ENCODE results near the gene AKAP12.
"Not testable (repeated sequence)": the region's sequence is repeated elsewhere in the genome, so short reads cannot be mapped to it uniquely, and the experiment has no call there.

The AKAP12 gene

DNA sequence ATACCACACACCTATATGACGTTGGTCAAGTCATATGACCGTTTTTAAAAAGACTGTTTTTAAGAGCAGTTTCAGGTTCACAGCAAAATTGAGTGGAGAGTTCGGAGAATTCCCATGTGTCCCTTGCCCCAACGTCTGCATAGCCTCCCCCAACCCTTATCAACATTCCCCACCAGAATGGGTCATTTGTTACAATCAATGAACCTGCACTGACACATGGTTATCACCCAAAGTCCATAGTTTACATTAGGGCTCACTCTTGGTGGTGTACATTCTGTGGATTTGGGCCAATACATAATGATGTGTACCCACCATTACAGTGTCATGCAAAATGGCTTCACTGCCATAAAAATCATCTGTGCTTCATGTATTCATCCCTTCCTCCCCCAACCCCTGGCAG lies 99.6 kb downstream of the AKAP12 start:
- DNase-seq: no peak

DNA sequence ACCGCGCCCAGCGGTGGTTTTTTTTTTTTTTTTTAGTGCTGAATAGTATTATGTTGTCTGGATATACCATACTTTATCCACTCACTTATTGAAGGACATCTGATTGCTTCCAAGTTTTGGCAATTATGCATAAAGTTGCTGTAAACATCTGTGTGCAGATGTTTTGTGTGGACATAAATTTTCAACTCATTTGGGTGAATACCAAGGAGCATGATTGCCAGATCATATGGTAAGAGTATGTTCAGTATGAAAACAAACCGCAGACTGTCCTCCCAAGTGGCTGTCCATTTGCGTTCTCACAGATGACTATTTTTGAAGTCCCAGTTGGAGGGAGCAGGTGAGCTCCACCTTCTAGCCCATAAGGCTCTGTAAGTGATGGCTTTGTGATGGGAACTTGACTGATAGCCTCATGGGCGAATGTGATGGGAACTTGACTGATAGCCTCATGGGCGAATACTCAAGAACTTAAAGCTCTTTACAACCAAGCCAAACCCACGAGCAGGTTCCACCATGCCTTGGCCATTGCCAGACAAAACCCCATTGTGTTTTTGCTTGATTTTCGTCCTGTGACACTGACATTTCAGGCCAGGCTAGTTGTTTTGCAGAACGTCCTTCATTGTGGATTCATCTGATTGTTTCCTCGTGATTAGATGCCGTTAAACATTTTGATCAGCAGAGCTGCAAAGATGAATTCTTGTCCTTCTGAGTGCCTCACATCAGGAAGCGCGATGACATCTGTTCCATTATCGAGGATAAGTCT lies 100.6 kb downstream of the AKAP12 start:
- DNase-seq: no peak

DNA sequence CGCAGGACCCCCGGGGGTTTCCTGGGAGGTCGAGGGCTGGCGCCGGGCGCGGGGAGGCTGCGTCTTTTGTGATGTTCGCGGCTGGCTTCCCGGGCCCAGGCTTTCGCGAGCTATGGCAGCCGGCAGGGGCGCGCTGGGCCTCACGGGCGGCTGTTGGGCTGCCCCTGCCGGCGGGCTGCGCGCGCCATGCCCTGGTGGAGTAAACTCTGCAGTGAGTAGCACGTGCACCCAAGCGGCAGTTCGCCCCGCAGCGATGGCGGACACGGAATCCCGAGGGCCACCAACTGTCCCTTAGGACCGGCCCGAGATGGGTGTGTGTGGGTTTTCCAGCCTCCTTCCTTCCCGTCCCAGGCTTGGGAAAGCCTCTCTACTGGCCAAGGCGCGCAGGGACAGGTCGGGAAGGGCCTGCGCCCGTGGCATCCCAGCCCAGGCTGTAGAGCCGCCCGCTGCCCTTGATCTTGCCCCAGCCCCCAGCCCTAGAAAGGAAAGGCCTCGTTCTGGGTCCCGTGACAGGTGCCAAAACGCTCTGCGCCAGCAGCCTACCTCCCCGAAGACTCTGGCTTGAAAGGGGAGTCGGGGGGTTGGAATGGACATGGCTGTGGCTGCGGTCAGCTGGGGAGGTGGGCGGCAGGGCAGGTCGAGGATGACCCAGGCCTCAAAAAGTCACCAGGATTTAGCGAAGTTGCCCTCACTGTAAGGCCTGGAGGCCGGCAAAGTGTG lies 101.9 kb downstream of the AKAP12 start:
- DNase-seq: no peak

DNA sequence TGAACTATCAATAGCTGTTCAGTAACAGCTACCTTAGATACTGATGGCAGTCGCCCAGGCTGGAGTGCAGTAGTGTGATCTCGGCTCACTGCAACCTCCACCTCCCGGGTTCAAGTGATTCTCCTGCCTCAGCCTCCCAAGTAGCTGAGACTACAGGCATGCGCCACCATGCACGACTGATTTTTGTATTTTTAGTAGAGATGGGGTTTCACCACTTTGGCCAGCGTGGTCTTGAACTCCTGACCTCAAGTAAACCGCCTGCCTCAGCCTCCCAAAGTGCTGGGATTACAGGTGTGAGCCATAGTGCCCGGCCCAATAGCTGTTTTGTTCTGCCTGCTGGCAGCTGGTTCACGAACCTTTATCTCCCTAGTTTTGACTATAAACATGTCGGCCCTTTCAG lies 103.0 kb downstream of the AKAP12 start:
- not testable (repeated sequence) for DNase-seq

DNA sequence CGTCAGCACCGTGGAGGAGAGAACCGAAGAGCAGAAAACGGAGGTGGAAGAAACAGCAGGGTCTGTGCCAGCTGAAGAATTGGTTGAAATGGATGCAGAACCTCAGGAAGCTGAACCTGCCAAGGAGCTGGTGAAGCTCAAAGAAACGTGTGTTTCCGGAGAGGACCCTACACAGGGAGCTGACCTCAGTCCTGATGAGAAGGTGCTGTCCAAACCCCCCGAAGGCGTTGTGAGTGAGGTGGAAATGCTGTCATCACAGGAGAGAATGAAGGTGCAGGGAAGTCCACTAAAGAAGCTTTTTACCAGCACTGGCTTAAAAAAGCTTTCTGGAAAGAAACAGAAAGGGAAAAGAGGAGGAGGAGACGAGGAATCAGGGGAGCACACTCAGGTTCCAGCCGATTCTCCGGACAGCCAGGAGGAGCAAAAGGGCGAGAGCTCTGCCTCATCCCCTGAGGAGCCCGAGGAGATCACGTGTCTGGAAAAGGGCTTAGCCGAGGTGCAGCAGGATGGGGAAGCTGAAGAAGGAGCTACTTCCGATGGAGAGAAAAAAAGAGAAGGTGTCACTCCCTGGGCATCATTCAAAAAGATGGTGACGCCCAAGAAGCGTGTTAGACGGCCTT lies 110.0 kb downstream of the AKAP12 start:
- DNase-seq: no peak

DNA sequence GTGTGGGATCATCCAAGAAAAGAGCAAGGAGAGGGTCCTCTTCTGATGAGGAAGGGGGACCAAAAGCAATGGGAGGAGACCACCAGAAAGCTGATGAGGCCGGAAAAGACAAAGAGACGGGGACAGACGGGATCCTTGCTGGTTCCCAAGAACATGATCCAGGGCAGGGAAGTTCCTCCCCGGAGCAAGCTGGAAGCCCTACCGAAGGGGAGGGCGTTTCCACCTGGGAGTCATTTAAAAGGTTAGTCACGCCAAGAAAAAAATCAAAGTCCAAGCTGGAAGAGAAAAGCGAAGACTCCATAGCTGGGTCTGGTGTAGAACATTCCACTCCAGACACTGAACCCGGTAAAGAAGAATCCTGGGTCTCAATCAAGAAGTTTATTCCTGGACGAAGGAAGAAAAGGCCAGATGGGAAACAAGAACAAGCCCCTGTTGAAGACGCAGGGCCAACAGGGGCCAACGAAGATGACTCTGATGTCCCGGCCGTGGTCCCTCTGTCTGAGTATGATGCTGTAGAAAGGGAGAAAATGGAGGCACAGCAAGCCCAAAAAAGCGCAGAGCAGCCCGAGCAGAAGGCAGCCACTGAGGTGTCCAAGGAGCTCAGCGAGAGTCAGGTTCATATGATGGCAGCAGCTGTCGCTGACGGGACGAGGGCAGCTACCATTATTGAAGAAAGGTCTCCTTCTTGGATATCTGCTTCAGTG lies 110.8 kb downstream of the AKAP12 start:
- DNase-seq: no peak

DNA sequence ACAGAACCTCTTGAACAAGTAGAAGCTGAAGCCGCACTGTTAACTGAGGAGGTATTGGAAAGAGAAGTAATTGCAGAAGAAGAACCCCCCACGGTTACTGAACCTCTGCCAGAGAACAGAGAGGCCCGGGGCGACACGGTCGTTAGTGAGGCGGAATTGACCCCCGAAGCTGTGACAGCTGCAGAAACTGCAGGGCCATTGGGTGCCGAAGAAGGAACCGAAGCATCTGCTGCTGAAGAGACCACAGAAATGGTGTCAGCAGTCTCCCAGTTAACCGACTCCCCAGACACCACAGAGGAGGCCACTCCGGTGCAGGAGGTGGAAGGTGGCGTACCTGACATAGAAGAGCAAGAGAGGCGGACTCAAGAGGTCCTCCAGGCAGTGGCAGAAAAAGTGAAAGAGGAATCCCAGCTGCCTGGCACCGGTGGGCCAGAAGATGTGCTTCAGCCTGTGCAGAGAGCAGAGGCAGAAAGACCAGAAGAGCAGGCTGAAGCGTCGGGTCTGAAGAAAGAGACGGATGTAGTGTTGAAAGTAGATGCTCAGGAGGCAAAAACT lies 111.5 kb downstream of the AKAP12 start:
- no peak for DNase-seq

DNA sequence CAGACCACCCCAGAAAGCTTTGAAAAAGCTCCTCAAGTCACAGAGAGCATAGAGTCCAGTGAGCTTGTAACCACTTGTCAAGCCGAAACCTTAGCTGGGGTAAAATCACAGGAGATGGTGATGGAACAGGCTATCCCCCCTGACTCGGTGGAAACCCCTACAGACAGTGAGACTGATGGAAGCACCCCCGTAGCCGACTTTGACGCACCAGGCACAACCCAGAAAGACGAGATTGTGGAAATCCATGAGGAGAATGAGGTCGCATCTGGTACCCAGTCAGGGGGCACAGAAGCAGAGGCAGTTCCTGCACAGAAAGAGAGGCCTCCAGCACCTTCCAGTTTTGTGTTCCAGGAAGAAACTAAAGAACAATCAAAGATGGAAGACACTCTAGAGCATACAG lies 112.0 kb downstream of the AKAP12 start:
- no peak for DNase-seq

DNA sequence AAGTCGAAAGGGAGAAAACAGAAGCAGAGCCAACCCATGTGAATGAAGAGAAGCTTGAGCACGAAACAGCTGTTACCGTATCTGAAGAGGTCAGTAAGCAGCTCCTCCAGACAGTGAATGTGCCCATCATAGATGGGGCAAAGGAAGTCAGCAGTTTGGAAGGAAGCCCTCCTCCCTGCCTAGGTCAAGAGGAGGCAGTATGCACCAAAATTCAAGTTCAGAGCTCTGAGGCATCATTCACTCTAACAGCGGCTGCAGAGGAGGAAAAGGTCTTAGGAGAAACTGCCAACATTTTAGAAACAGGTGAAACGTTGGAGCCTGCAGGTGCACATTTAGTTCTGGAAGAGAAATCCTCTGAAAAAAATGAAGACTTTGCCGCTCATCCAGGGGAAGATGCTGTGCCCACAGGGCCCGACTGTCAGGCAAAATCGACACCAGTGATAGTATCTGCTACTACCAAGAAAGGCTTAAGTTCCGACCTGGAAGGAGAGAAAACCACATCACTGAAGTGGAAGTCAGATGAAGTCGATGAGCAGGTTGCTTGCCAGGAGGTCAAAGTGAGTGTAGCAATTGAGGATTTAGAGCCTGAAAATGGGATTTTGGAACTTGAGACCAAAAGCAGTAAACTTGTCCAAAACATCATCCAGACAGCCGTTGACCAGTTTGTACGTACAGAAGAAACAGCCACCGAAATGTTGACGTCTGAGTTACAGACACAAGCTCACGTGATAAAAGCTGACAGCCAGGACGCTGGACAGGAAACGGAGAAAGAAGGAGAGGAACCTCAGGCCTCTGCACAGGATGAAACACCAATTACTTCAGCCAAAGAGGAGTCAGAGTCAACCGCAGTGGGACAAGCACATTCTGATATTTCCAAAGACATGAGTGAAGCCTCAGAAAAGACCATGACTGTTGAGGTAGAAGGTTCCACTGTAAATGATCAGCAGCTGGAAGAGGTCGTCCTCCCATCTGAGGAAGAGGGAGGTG lies 112.9 kb downstream of the AKAP12 start:
- no peak for DNase-seq

DNA sequence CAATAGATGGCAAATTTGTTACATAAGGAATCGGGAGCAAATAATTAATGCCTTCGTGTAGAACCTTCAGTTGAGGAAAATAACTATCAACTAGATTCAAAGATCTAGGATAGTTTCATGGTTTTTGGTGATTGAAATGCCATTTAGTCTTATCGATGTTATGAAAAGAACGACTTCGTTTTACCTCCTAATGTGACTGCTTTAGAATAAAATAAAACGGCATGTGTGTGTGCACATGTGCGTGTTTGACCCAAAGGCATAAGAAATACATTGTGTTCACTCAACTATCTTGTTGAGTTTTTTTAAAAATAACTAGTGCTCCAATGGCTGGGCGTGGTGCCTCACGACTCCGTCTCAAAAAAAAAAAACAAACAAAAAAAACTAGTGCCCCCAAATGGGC lies 114.0 kb downstream of the AKAP12 start:
- no peak for DNase-seq

DNA sequence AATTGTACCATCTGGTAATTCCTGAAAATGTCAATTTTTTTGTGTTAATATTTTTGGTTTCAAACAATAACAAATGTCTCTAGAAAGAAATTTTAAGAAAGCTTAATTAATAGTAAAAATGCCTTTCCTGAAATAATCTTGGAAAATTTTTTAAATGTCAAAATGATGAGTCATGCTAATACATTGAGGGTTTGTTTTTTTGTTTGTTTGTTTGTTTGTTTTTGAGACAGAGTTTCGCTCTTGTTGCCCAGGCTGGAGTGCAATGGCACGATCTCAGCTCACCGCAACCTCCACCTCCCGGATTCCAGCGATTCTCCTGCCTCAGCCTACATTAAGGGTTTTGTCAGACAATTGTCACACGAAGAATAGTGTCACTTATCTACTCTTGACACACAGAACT lies 117.2 kb downstream of the AKAP12 start:
- DNase-seq: not testable (repeated sequence)

DNA sequence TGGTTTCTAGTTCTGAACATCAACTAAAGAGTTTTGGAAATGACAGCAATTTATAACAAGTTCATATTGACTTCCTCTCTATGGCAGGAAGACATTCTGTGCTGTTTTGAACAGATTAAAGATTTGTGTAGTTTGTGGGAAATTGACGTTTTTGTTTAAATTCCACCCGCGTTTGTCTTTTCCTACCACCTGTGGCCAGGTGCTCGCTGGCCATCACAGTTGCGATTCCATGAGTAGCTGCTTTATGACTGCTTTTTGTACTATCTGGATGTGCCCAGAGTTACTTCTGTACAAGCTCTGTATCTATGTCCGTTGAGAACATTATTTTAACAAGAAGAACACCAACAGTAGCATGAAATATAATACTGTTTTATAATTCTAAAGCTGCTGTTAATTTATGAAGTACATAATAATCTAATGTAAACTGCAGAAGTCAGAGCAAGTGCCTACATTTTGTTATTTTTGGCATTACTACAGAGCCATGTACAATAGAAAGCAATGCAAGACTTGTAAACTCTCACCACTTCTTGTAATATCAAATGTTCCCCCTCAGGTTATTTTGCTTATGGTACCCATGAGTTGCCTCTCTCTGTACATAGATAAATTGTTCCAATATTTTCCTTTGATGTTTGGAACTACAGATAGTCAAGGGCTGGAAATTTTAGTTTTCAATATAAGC lies 118.1 kb downstream of the AKAP12 start:
- DNase-seq: no peak

DNA sequence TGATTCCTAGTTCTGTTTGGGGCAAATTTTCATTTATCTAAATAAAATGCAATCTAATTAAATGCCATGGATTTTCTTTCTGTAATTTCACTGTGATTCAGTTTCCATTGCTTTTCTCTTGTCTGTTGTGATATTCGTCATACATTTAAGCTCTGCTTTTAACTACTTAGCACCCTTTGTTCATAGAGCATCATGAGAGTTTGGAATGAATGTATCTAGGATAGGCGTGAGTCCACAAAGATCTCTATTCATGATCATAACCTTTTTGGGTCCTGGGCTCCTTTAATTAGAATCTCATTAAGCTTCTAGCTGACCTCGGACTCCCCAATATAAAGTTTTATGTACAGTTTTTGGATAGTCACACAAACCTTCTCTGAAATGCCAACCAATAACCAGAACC lies 118.7 kb downstream of the AKAP12 start:
- no peak for DNase-seq

DNA sequence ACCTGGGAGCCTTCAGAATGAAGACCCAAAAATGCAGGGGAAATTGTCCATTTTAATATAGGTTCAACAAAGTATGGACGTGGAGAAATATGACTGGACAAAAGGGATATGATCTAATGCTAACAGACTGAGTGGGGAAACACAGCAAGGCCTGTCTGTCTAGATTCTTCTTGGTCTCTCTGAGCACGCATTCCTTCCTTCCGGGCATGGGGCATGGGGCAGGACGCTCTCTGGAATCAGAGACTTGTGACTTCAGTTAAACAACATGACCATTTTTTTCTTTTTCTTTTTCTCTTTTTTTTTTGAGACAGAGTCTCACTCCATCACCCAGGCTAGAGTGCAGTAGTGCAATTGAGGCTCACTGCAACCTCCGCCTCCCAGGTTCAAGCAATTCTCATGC lies 119.7 kb downstream of the AKAP12 start:
- no peak for DNase-seq

DNA sequence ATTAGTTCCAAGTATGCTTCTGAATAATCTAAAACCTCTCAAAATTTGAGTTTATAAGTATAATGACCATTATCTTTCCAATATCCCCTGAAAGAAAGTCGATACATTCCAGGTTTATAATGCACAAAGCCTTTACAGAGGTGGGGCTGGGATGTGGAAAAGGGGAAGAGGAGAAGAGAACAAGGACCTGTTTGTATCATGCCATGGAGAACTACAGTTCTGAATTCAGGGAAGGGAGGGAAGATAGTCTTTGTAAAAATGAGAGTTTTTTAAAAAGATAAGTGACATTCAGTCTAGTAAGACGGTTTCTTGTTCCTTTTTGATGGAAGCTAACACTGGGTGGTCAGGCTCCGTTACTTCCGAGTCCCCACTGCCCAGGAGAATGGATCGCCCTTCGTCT lies 125.5 kb downstream of the AKAP12 start:
- DNase-seq: no peak

DNA sequence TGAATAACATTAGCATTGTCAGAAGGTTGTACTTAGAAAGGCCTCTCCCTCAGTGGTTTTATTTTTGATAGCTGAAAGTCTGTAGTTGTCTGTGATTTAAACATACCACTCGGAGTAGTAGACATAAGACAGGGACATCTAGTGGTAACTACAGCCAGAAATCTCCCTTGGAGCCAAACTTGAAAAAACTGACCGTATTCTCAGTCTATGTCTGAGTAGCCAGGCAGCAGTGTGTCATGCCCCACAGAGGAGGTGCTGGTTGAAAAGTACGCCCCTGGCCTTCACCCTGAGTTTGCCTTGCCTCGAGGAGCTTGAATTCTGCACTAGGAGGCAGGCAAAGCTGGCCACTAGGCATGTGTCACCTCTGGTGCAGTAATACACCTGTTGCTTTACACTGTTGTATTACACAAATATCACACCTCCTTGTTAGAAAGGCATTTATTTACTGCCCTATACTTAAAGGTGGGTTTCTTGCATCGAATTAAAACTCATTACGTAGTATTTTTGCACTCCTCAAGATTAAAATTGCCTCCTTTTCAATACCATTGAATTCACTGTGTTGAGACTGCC lies 130.8 kb downstream of the AKAP12 start:
- no peak for DNase-seq

DNA sequence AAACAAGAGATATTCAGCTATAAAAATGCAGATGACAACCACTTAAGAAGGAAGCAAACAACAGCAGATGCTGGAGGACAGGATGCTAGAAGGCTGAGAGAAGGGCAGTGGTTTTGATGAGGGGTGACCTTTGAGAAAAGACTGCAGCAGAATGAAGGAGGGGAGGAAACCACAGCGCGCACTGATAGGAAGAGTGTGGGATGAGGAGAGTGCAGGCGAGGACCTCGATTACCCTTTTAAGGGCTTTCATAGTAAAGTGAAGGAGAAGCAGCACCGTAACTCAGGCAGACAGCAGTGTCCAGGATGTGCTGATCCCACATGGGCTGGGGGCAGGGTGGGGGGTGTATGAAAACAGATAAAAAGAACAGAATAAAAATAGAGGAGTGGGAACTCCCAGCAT lies 132.4 kb downstream of the AKAP12 start:
- no peak for DNase-seq

DNA sequence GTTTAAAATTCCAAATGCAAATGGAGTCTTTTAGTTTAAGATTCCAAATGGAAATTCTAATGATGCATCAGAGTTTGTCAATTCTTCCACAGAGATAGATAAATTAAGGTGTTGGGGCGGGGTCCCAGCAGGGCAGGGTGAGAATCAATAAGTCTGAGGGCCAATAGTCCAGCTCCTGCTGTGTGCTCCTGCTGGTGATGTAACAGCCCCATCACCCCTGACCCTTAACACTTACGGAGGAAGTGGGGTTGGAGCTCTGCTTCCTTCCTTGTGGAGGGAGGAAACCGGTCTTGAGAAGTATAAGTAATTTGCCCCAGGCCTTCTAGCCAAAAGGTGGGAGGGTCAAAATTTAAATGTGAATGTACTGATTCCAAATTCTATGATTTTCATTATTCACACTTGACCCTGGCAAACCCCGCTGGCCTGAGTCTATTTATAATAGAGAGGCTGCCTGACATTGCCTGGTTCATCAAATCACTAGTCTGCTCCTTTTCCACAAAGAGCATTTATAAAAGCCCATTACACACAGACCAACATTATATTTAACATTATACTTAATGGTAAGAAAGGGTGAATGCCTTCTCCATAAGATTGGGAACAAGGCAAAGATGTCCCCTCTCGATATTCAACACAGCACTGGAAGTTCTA lies 134.4 kb downstream of the AKAP12 start:
- no peak for DNase-seq

DNA sequence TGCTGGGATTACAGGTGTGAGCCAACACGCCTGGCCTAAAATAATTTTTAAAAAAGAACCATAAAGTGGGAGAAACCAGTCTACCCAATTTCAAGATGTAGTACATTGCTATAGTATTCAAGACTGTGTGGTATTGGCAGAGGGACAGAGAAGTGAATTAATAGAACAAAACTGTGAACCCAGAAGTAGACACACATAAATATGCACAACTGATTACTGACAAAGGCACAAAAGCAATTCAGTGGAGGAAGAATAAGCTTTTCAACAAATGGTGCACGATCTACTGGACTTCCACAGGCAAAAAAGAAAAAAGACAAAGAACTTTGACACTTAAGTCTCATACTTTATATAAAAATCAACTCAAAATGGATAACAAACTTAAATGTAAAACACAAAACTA lies 136.1 kb downstream of the AKAP12 start:
- no peak for DNase-seq
